ENCODE data around the gene ANK3.

Gene ANK3

GRCh38 chr10:60200682-60201053, 189.0 kb downstream of the ANK3 start:
- Histone ChIP-seq H3K27me3 (no peaks in the 10 kb centered on the region), H3K4me3 (no peak overlapping the region), H3K27ac (no peak overlapping the region), H3K36me3 (no peaks in the 10 kb centered on the region), H3K4me1 (peaks cover 0 to 12% (median 6%) of the 10 kb centered on the region in 4 donors), H3K9me3 (no peaks in the 10 kb centered on the region)
- TF ChIP-seq, protein P1, sequence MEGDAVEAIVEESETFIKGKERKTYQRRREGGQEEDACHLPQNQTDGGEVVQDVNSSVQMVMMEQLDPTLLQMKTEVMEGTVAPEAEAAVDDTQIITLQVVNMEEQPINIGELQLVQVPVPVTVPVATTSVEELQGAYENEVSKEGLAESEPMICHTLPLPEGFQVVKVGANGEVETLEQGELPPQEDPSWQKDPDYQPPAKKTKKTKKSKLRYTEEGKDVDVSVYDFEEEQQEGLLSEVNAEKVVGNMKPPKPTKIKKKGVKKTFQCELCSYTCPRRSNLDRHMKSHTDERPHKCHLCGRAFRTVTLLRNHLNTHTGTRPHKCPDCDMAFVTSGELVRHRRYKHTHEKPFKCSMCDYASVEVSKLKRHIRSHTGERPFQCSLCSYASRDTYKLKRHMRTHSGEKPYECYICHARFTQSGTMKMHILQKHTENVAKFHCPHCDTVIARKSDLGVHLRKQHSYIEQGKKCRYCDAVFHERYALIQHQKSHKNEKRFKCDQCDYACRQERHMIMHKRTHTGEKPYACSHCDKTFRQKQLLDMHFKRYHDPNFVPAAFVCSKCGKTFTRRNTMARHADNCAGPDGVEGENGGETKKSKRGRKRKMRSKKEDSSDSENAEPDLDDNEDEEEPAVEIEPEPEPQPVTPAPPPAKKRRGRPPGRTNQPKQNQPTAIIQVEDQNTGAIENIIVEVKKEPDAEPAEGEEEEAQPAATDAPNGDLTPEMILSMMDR (IDR thresholded peaks at IDR 0.05) = no peak
- DNase-seq = no peak
- intact Hi-C loops (cut with DNase I; ENCODE audit: low total_unique reads) = no loop called here

DNA sequence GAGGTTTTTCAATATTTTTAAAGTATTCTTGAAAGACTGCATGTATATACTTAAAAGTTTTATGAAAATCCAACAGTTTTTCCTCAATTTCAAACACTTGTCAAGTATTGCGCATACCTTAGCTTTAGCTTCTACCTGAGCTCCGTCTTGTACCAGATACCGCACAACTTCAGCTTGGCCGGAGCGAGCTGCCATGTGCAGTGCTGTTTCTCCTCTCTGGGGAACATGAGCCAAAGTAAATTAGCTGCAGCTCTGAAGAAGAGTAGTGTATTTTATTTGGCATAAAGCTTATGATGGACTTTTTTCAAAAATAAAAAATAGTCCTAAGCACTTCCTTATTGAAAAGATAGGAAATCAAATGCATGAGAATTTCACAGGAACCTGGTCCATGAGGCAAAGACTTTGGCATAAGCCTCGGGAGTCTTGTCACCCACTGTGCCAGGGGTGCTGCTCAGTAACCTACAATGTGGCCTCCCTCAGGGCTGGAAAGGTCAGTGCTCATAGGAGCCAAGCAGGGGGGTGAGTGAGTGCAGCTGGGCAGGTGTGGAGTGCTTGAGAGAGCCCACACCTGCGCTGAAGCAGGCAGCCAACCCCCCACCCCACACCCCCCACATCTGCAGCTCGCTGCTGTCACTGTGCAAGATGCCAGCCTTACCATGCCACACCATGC, 189.5 kb downstream of the ANK3 start:
- intact Hi-C loops (cut with DNase I; ENCODE audit: low total_unique reads) = no loop called here
- TF ChIP-seq, protein P1 (IDR thresholded peaks at IDR 0.05) = no peak

DNA sequence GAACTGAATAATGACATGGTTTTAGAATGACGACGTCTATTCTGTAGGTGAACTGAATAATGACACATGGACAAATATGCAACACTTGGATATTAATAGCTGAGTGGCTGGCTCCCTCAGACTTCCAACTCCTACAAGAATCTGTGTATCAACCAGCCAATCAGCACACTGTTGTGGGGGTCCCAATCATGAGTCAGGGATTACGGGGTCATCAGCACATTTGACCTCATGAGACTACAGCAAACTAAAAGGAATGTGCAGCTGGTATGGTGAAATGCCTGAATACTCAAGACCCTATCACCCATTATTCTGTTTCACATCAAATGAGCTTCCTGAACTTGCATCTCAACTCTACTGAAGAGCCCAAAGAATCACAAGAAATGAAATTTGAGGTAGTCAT, 192.5 kb downstream of the ANK3 start:
- Histone ChIP-seq H3K27me3 (no peaks in the 10 kb centered on the region), H3K27ac (no peak overlapping the region), H3K9me3 (no peaks in the 10 kb centered on the region), H3K4me1 (peaks cover 0 to 12% (median 6%) of the 10 kb centered on the region in 4 donors), H3K4me3 (no peak overlapping the region), H3K36me3 (no peaks in the 10 kb centered on the region)
- no peak for DNase-seq
- TF ChIP-seq, protein P1 (IDR thresholded peaks at IDR 0.05) = no peak
- intact Hi-C loops (cut with DNase I; ENCODE audit: low total_unique reads) = no loop called here

More for the DNA sequence above, 189.5 kb downstream of the ANK3 start:
- H3K27me3 ChIP-seq = no peaks in the 10 kb centered on the region
- no peak overlapping the region for H3K4me3 ChIP-seq
- H3K27ac ChIP-seq = peak overlapping the region in 1 of 2 donors; percentile 10
- peaks cover 0 to 12% (median 6%) of the 10 kb centered on the region in 4 donors for H3K4me1 ChIP-seq
- no peaks in the 10 kb centered on the region for H3K9me3 ChIP-seq
- H3K36me3 ChIP-seq = no peaks in the 10 kb centered on the region
- no peak for DNase-seq

DNA sequence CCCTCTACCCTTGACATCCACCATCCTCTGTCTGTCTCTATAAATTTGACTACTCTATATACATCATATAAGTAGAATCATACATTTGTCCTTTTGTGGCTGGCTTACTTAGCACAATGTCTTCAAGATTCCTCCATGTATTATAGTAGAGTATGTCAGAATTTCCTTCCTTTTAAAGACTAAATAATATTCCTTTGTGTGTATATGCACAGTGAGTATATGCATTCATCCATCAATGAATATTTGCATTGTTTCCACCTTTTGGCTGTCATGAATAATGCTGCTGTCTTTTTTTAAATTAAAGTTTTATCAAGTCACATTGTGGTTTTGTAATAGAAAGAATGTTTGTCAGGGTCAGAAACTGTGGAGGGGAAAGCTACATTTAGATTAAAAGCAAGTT, 195.3 kb downstream of the ANK3 start:
- no peak for DNase-seq
- H3K36me3 ChIP-seq = no peaks in the 10 kb centered on the region
- H3K27ac ChIP-seq = no peak overlapping the region
- H3K9me3 ChIP-seq = no peaks in the 10 kb centered on the region
- no peaks in the 10 kb centered on the region for H3K4me1 ChIP-seq
- H3K27me3 ChIP-seq = no peaks in the 10 kb centered on the region
- intact Hi-C loops (cut with DNase I; ENCODE audit: low total_unique reads) = no loop called here
- TF ChIP-seq, protein P1 (IDR thresholded peaks at IDR 0.05) = no peak
- no peak overlapping the region for H3K4me3 ChIP-seq

DNA sequence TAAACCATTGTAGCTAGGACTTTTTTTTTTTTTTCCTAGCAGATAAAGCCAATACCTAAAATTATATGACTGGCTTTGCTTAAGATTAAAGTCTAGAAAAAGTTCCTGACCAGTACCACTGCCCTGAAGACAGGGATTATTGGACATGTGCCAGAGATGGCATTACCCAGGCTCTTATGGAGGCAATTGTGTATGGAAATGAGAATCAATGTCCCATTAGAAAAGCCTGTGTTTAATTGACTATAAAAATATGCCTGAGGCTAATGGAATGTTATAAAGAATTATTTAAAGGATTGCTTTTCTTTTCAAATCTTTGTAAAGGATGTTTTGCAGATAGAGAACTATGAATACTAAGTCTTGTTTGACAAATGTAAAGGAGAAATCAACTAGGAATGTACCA, 196.7 kb downstream of the ANK3 start:
- Histone ChIP-seq H3K36me3 (no peaks in the 10 kb centered on the region), H3K27me3 (no peaks in the 10 kb centered on the region), H3K4me3 (no peak overlapping the region), H3K9me3 (no peaks in the 10 kb centered on the region), H3K4me1 (peaks cover 0 to 11% (median 0%) of the 10 kb centered on the region in 4 donors), H3K27ac (no peak overlapping the region)
- intact Hi-C loops (cut with DNase I; ENCODE audit: low total_unique reads) = no loop called here
- no peak for DNase-seq
- TF ChIP-seq, protein P1 (IDR thresholded peaks at IDR 0.05) = no peak
